ENCODE results near the gene RAD9A.

RAD9A gene

GRCh38 chr11:67376873-67377808 is 14.6 kb upstream of the RAD9A start:
- 80 to 94% methylated on average over 2 to 3 of the region's 6 CpGs for WGBS, 2 experiments (ENCODE audit: insufficient coverage in 2 of 2)
- Histone ChIP-seq H3K9me3 (ENCODE audit: control insufficient read depth, low read length) (no peaks in the 10 kb centered on the region), H3K4me3 (ENCODE audit: extremely low read depth, insufficient read depth, low read length, poor library complexity, severe bottlenecking) (no peak overlapping the region), H3K27ac (ENCODE audit: low read depth, low read length, severe bottlenecking) (no peak overlapping the region), H3K36me3 (ENCODE audit: control insufficient read depth, insufficient read depth, low read length) (no peaks in the 10 kb centered on the region), H3K4me1 (ENCODE audit: control insufficient read depth, insufficient read depth, low read length, poor library complexity, severe bottlenecking) (peaks cover 30% of the 10 kb centered on the region)

- Histone ChIP-seq H3K27ac (ENCODE audit: low read depth, low read length, severe bottlenecking) (no peak overlapping the region), H3K9me3 (ENCODE audit: control insufficient read depth, low read length) (no peaks in the 10 kb centered on the region), H3K36me3 (ENCODE audit: control insufficient read depth, insufficient read depth, low read length) (no peaks in the 10 kb centered on the region), H3K4me1 (ENCODE audit: control insufficient read depth, insufficient read depth, low read length, poor library complexity, severe bottlenecking) (peaks cover 32% of the 10 kb centered on the region), H3K4me3 (ENCODE audit: extremely low read depth, insufficient read depth, low read length, poor library complexity, severe bottlenecking) (no peak overlapping the region)
- WGBS, 2 experiments (ENCODE audit: insufficient coverage in 2 of 2) = 91 to 95% methylated on average over 4 of the region's 4 CpGs
Observed at GRCh38 chr11:67378544-67378943, 13.2 kb upstream of the RAD9A start.

- Histone ChIP-seq H3K36me3 (ENCODE audit: control insufficient read depth, insufficient read depth, low read length) (no peaks in the 10 kb centered on the region), H3K4me1 (ENCODE audit: control insufficient read depth, insufficient read depth, low read length, poor library complexity, severe bottlenecking) (peaks cover 31% of the 10 kb centered on the region), H3K4me3 (ENCODE audit: extremely low read depth, insufficient read depth, low read length, poor library complexity, severe bottlenecking) (no peak overlapping the region), H3K27ac (ENCODE audit: low read depth, low read length, severe bottlenecking) (no peak overlapping the region), H3K9me3 (ENCODE audit: control insufficient read depth, low read length) (no peaks in the 10 kb centered on the region)
- 65 to 80% methylated on average over 13 to 17 of the region's 23 CpGs for WGBS, 2 experiments (ENCODE audit: insufficient coverage in 2 of 2)
Observed at GRCh38 chr11:67379061-67380058, 12.4 kb upstream of the RAD9A start.

- H3K27ac ChIP-seq (ENCODE audit: low read depth, low read length, severe bottlenecking) = no peak overlapping the region
- peaks cover 15% of the 10 kb centered on the region for H3K4me1 ChIP-seq (ENCODE audit: control insufficient read depth, insufficient read depth, low read length, poor library complexity, severe bottlenecking)
- H3K36me3 ChIP-seq (ENCODE audit: control insufficient read depth, insufficient read depth, low read length) = no peaks in the 10 kb centered on the region
- no peak overlapping the region for H3K4me3 ChIP-seq (ENCODE audit: extremely low read depth, insufficient read depth, low read length, poor library complexity, severe bottlenecking)
- 88 to 92% methylated on average over 10 to 12 of the region's 13 CpGs for WGBS, 2 experiments (ENCODE audit: insufficient coverage in 2 of 2)
- no peaks in the 10 kb centered on the region for H3K9me3 ChIP-seq (ENCODE audit: control insufficient read depth, low read length)
Observed at GRCh38 chr11:67381244-67381972, 10.4 kb upstream of the RAD9A start.

- no peaks in the 10 kb centered on the region for H3K9me3 ChIP-seq (ENCODE audit: control insufficient read depth, low read length)
- 45 to 49% methylated on average over 12 to 15 of the region's 16 CpGs for WGBS, 2 experiments (ENCODE audit: insufficient coverage in 2 of 2)
- H3K36me3 ChIP-seq (ENCODE audit: control insufficient read depth, insufficient read depth, low read length) = no peaks in the 10 kb centered on the region
- H3K4me3 ChIP-seq (ENCODE audit: extremely low read depth, insufficient read depth, low read length, poor library complexity, severe bottlenecking) = no peak overlapping the region
- H3K27ac ChIP-seq (ENCODE audit: low read depth, low read length, severe bottlenecking) = no peak overlapping the region
- H3K4me1 ChIP-seq (ENCODE audit: control insufficient read depth, insufficient read depth, low read length, poor library complexity, severe bottlenecking) = peaks cover 15% of the 10 kb centered on the region
Observed at GRCh38 chr11:67382276-67383136, 9.3 kb upstream of the RAD9A start.

- Histone ChIP-seq H3K27ac (ENCODE audit: low read depth, low read length, severe bottlenecking) (no peak overlapping the region), H3K4me3 (ENCODE audit: extremely low read depth, insufficient read depth, low read length, poor library complexity, severe bottlenecking) (no peak overlapping the region), H3K4me1 (ENCODE audit: control insufficient read depth, insufficient read depth, low read length, poor library complexity, severe bottlenecking) (peaks cover 5% of the 10 kb centered on the region), H3K9me3 (ENCODE audit: control insufficient read depth, low read length) (no peaks in the 10 kb centered on the region), H3K36me3 (ENCODE audit: control insufficient read depth, insufficient read depth, low read length) (no peaks in the 10 kb centered on the region)
- 90 to 95% methylated on average over 3 of the region's 3 CpGs for WGBS, 2 experiments (ENCODE audit: insufficient coverage in 2 of 2)
Observed at GRCh38 chr11:67384851-67385366, 6.9 kb upstream of the RAD9A start.

- peaks cover 10% of the 10 kb centered on the region for H3K4me1 ChIP-seq (ENCODE audit: control insufficient read depth, insufficient read depth, low read length, poor library complexity, severe bottlenecking)
- H3K27ac ChIP-seq (ENCODE audit: low read depth, low read length, severe bottlenecking) = no peak overlapping the region
- WGBS, 2 experiments (ENCODE audit: insufficient coverage in 2 of 2) = 34 to 49% methylated on average over 7 to 8 of the region's 9 CpGs
- H3K4me3 ChIP-seq (ENCODE audit: extremely low read depth, insufficient read depth, low read length, poor library complexity, severe bottlenecking) = no peak overlapping the region
- no peaks in the 10 kb centered on the region for H3K36me3 ChIP-seq (ENCODE audit: control insufficient read depth, insufficient read depth, low read length)
- H3K9me3 ChIP-seq (ENCODE audit: control insufficient read depth, low read length) = no peaks in the 10 kb centered on the region
Observed at GRCh38 chr11:67387069-67387468, 4.7 kb upstream of the RAD9A start.

GRCh38 chr11:67387518-67387917 is 4.3 kb upstream of the RAD9A start:
- Histone ChIP-seq H3K4me1 (ENCODE audit: control insufficient read depth, insufficient read depth, low read length, poor library complexity, severe bottlenecking) (peaks cover 7% of the 10 kb centered on the region), H3K4me3 (ENCODE audit: extremely low read depth, insufficient read depth, low read length, poor library complexity, severe bottlenecking) (no peak overlapping the region), H3K36me3 (ENCODE audit: control insufficient read depth, insufficient read depth, low read length) (no peaks in the 10 kb centered on the region), H3K27ac (ENCODE audit: low read depth, low read length, severe bottlenecking) (no peak overlapping the region), H3K9me3 (ENCODE audit: control insufficient read depth, low read length) (no peaks in the 10 kb centered on the region)
- WGBS, 2 experiments (ENCODE audit: insufficient coverage in 2 of 2) = 46 to 73% methylated on average over 3 of the region's 6 CpGs

GRCh38 chr11:67389477-67389876 is 2.3 kb upstream of the RAD9A start:
- 75% methylated on average over 5 to 6 of the region's 6 CpGs for WGBS, 2 experiments (ENCODE audit: insufficient coverage in 2 of 2)
- H3K9me3 ChIP-seq (ENCODE audit: control insufficient read depth, low read length) = no peaks in the 10 kb centered on the region
- H3K4me1 ChIP-seq (ENCODE audit: control insufficient read depth, insufficient read depth, low read length, poor library complexity, severe bottlenecking) = peaks cover 9% of the 10 kb centered on the region
- no peak overlapping the region for H3K27ac ChIP-seq (ENCODE audit: low read depth, low read length, severe bottlenecking)
- peaks cover 9% of the 10 kb centered on the region for H3K36me3 ChIP-seq (ENCODE audit: control insufficient read depth, insufficient read depth, low read length)
- no peak overlapping the region for H3K4me3 ChIP-seq (ENCODE audit: extremely low read depth, insufficient read depth, low read length, poor library complexity, severe bottlenecking)

All from mesodermal cell (in vitro differentiated cells).